ENCODE data around the gene AKT1.
"Not testable (repeated sequence)": the region's sequence is repeated elsewhere in the genome, so short reads cannot be mapped to it uniquely, and the experiment has no call there.

AKT1 gene

GRCh38 chr14:104843442-104844305, 48.1 kb upstream of the AKT1 start:
- no CpG with 5 or more reads among the region's 69 CpGs for WGBS, 2 donors (ENCODE audit: extremely low coverage in 2 of 2, insufficient read length in 2 of 2, insufficient replicate concordance in 1 of 2)

DNA sequence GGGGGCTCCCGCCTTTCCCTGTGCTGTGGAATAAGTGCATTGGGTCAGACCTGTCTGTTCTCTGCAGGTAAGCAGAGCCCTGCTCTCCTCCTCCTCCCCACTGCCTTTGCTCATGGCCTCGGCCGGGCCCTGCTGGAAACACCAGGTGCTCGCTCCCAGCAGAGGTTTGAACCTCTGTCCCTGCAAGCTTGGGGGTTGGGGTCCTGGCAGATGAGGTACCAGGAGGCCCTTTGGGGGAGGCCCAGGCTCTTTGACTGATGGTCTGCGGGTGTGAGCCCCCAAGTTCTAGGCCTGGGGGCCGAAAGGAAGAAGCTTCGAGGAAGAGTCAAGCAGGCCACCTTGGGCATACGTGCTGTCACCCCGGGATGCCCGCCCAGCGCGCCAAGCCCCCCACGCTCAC, 47.5 kb upstream of the AKT1 start:
- peaks cover 0 to 62% (median 8%) of the 10 kb centered on the region in 3 experiments for H3K27me3 ChIP-seq (ENCODE audit: control insufficient read depth in 3 of 3, insufficient read depth in 3 of 3, low read depth in 1 of 3, low read length in 3 of 3)
- no CpG with 5 or more reads among the region's 13 CpGs for WGBS, 2 donors (ENCODE audit: extremely low coverage in 2 of 2, insufficient read length in 2 of 2, insufficient replicate concordance in 1 of 2)

More at GRCh38 chr14:104843442-104844305, 48.1 kb upstream of the AKT1 start:
- H3K36me3 ChIP-seq (replicated peaks in 1 of 2; ENCODE audit: control insufficient read depth in 2 of 2, insufficient read depth in 2 of 2, low read length in 2 of 2): no peaks in the 10 kb centered on the region
- H3K27ac ChIP-seq (replicated peaks; ENCODE audit: low read length): no peak overlapping the region
- H3K79me1 ChIP-seq (ENCODE audit: low read depth, low read length): no peaks in the 10 kb centered on the region
- peak overlapping the region; percentile 60 for H2AK5ac ChIP-seq (ENCODE audit: low read depth, low read length)
- peak overlapping the region; percentile 96 for H3K18ac ChIP-seq (ENCODE audit: low read length)
- no peak overlapping the region for H3K4ac ChIP-seq (ENCODE audit: low read length)
- H3K4me2 ChIP-seq (ENCODE audit: insufficient read depth, low read length, poor library complexity, severe bottlenecking): peak overlapping the region; percentile 82
- peak overlapping the region; percentile 76 for H2BK12ac ChIP-seq (ENCODE audit: low read length)
- H3K27me3 ChIP-seq (ENCODE audit: control insufficient read depth in 3 of 3, insufficient read depth in 3 of 3, low read depth in 1 of 3, low read length in 3 of 3): peaks cover 0 to 63% (median 8%) of the 10 kb centered on the region in 3 experiments
- H2AFZ ChIP-seq (ENCODE audit: low read length): peak overlapping the region; percentile 93
- H3K9ac ChIP-seq (ENCODE audit: low read depth, low read length, poor library complexity): peak overlapping the region; percentile 75
- H4K91ac ChIP-seq (ENCODE audit: low read depth, low read length, poor library complexity): no peak overlapping the region
- peaks cover 0 to 2% of the 10 kb centered on the region in 2 donors for H3K9me3 ChIP-seq (replicated peaks in 1 of 2; ENCODE audit: control insufficient read depth in 2 of 2, insufficient read depth in 1 of 2, low read depth in 1 of 2, low read length in 2 of 2)
- no peak overlapping the region for H4K8ac ChIP-seq (ENCODE audit: low read depth, low read length)
- peak overlapping the region; percentile 49 for H3K14ac ChIP-seq (ENCODE audit: low read length)
- H3K4me1 ChIP-seq (ENCODE audit: control insufficient read depth in 2 of 2, insufficient read depth in 1 of 2, low read depth in 1 of 2, low read length in 2 of 2): peaks cover 12 to 15% of the 10 kb centered on the region in 2 donors
- peak overlapping the region; percentile 69 for H2BK5ac ChIP-seq (ENCODE audit: low read length)
- peak overlapping the region; percentile 24 for H2BK120ac ChIP-seq (ENCODE audit: low read depth, low read length)
- peak overlapping the region; percentile 43 to 73 for H3K4me3 ChIP-seq (ENCODE audit: low read length in 2 of 2)
- peak; percentile 59 for DNase-seq (ENCODE audit: low spot score)
- H2BK15ac ChIP-seq (ENCODE audit: low read length): peak overlapping the region; percentile 98
- H3K23ac ChIP-seq (ENCODE audit: low read depth, low read length, poor library complexity): peak overlapping the region; percentile 87

DNA sequence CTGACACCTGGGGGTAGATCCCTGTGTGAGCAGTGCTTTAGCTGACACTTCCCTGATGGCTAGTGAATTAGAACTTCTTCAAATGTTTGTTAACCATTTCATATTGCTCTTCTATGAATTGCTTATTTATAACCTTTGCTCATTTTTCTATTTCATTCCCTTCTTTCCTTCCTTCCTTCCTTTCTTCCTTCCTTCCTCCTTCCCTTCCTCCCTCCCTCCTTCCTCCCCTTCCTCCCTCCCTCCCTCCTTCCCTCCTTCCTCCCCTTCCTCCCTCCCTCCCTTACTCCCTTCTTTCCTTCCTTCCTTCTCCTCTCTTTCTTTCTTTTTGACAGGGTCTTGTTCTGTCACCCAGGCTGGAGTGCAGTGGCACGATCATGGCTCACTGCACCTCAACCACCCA, 46.2 kb upstream of the AKT1 start:
- no peak overlapping the region for H3K23ac ChIP-seq (ENCODE audit: low read depth, low read length, poor library complexity)
- no peak overlapping the region for H2BK15ac ChIP-seq (ENCODE audit: low read length)
- H3K9ac ChIP-seq (ENCODE audit: low read depth, low read length, poor library complexity): no peak overlapping the region
- H2BK120ac ChIP-seq (ENCODE audit: low read depth, low read length): no peak overlapping the region
- H3K4me1 ChIP-seq (ENCODE audit: control insufficient read depth in 2 of 2, insufficient read depth in 1 of 2, low read depth in 1 of 2, low read length in 2 of 2): peaks cover 12 to 15% of the 10 kb centered on the region in 2 donors
- H2BK12ac ChIP-seq (ENCODE audit: low read length): no peak overlapping the region
- H3K79me1 ChIP-seq (ENCODE audit: low read depth, low read length): no peaks in the 10 kb centered on the region
- H2BK5ac ChIP-seq (ENCODE audit: low read length): no peak overlapping the region
- no peaks in the 10 kb centered on the region for H3K36me3 ChIP-seq (replicated peaks in 1 of 2; ENCODE audit: control insufficient read depth in 2 of 2, insufficient read depth in 2 of 2, low read length in 2 of 2)
- no peak overlapping the region for H3K14ac ChIP-seq (ENCODE audit: low read length)
- H3K4me2 ChIP-seq (ENCODE audit: insufficient read depth, low read length, poor library complexity, severe bottlenecking): no peak overlapping the region
- H3K27ac ChIP-seq (replicated peaks; ENCODE audit: low read length): no peak overlapping the region
- H3K18ac ChIP-seq (ENCODE audit: low read length): no peak overlapping the region
- peaks cover 0 to 62% (median 8%) of the 10 kb centered on the region in 3 experiments for H3K27me3 ChIP-seq (ENCODE audit: control insufficient read depth in 3 of 3, insufficient read depth in 3 of 3, low read depth in 1 of 3, low read length in 3 of 3)
- DNase-seq (ENCODE audit: low spot score): no peak
- no peak overlapping the region for H3K4ac ChIP-seq (ENCODE audit: low read length)
- H2AFZ ChIP-seq (ENCODE audit: low read length): no peak overlapping the region
- no peak overlapping the region for H4K91ac ChIP-seq (ENCODE audit: low read depth, low read length, poor library complexity)
- no peak overlapping the region for H2AK5ac ChIP-seq (ENCODE audit: low read depth, low read length)
- no CpG with 5 or more reads among the region's 1 CpG for WGBS, 2 donors (ENCODE audit: extremely low coverage in 2 of 2, insufficient read length in 2 of 2, insufficient replicate concordance in 1 of 2)
- peaks cover 0 to 2% of the 10 kb centered on the region in 2 donors for H3K9me3 ChIP-seq (replicated peaks in 1 of 2; ENCODE audit: control insufficient read depth in 2 of 2, insufficient read depth in 1 of 2, low read depth in 1 of 2, low read length in 2 of 2)
- no peak overlapping the region for H3K4me3 ChIP-seq (ENCODE audit: low read length in 2 of 2)
- H4K8ac ChIP-seq (ENCODE audit: low read depth, low read length): no peak overlapping the region

More for the DNA sequence above, 47.5 kb upstream of the AKT1 start:
- Histone ChIP-seq H2AFZ (ENCODE audit: low read length) (peak overlapping the region; percentile 93), H3K23ac (ENCODE audit: low read depth, low read length, poor library complexity) (no peak overlapping the region), H2BK120ac (ENCODE audit: low read depth, low read length) (peak overlapping the region; percentile 88), H3K4ac (ENCODE audit: low read length) (no peak overlapping the region), H3K14ac (ENCODE audit: low read length) (no peak overlapping the region), H3K18ac (ENCODE audit: low read length) (peak overlapping the region; percentile 96), H3K27ac (replicated peaks; ENCODE audit: low read length) (no peak overlapping the region), H4K8ac (ENCODE audit: low read depth, low read length) (no peak overlapping the region), H3K4me2 (ENCODE audit: insufficient read depth, low read length, poor library complexity, severe bottlenecking) (peak overlapping the region; percentile 82), H2BK5ac (ENCODE audit: low read length) (peak overlapping the region; percentile 69), H3K4me1 (ENCODE audit: control insufficient read depth in 2 of 2, insufficient read depth in 1 of 2, low read depth in 1 of 2, low read length in 2 of 2) (peaks cover 12 to 15% of the 10 kb centered on the region in 2 donors), H3K4me3 (ENCODE audit: low read length in 2 of 2) (peak overlapping the region; percentile 43 to 73), H2BK12ac (ENCODE audit: low read length) (no peak overlapping the region), H3K79me1 (ENCODE audit: low read depth, low read length) (no peaks in the 10 kb centered on the region), H3K36me3 (replicated peaks in 1 of 2; ENCODE audit: control insufficient read depth in 2 of 2, insufficient read depth in 2 of 2, low read length in 2 of 2) (no peaks in the 10 kb centered on the region), H3K9me3 (replicated peaks in 1 of 2; ENCODE audit: control insufficient read depth in 2 of 2, insufficient read depth in 1 of 2, low read depth in 1 of 2, low read length in 2 of 2) (peaks cover 0 to 2% of the 10 kb centered on the region in 2 donors), H2AK5ac (ENCODE audit: low read depth, low read length) (peak overlapping the region; percentile 60), H4K91ac (ENCODE audit: low read depth, low read length, poor library complexity) (no peak overlapping the region), H2BK15ac (ENCODE audit: low read length) (no peak overlapping the region), H3K9ac (ENCODE audit: low read depth, low read length, poor library complexity) (no peak overlapping the region)
- no peak for DNase-seq (ENCODE audit: low spot score)

DNA sequence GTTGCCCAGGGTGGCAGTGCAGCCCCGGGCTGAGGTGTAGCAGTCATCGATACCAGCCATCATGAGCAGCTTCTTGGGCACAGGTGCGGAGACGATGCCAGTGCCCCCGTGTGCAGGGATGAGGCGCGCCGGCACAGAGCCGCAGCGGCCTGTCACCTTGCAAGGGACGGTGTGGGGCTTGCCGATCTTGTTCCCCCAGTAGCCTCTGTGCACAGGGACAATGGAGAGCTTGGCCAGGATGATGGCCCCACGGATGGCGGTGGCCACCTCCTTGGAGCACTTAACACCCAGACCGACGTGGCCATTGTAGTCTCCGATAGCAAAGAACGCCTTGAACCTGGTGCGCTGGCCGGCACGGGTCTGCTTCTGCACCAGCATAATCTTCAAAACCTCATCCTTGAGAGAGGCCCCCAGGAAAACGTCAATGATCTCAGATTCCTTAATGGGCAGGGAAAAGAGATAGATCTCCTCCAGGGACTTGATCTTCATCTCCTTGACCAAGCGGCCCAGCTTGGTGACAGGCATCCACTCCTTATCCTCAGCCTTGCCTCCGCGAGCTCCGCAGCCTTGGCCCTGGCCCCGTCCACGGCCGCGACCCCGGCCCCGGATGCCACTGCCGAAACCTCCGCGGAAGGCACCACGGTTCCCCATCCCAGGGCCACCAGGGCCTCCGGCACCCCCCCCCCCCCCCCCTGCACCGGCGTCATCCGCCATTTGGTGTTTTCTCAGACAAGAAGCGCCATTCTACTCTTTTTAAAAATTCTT, 40.8 kb upstream of the AKT1 start:
- not testable (repeated sequence) for H2BK12ac ChIP-seq (ENCODE audit: low read length); H3K79me1 ChIP-seq (ENCODE audit: low read depth, low read length); H2AK5ac ChIP-seq (ENCODE audit: low read depth, low read length); H3K9me3 ChIP-seq (replicated peaks in 1 of 2; ENCODE audit: control insufficient read depth in 2 of 2, insufficient read depth in 1 of 2, low read depth in 1 of 2, low read length in 2 of 2); H3K4ac ChIP-seq (ENCODE audit: low read length); H3K27ac ChIP-seq (replicated peaks; ENCODE audit: low read length); H3K4me3 ChIP-seq (ENCODE audit: low read length in 2 of 2); H2BK120ac ChIP-seq (ENCODE audit: low read depth, low read length); H2BK15ac ChIP-seq (ENCODE audit: low read length); H3K4me2 ChIP-seq (ENCODE audit: insufficient read depth, low read length, poor library complexity, severe bottlenecking); H3K18ac ChIP-seq (ENCODE audit: low read length); H3K14ac ChIP-seq (ENCODE audit: low read length); H3K4me1 ChIP-seq (ENCODE audit: control insufficient read depth in 2 of 2, insufficient read depth in 1 of 2, low read depth in 1 of 2, low read length in 2 of 2); H4K91ac ChIP-seq (ENCODE audit: low read depth, low read length, poor library complexity); H3K9ac ChIP-seq (ENCODE audit: low read depth, low read length, poor library complexity); H2BK5ac ChIP-seq (ENCODE audit: low read length); DNase-seq (ENCODE audit: low spot score); H2AFZ ChIP-seq (ENCODE audit: low read length); H3K36me3 ChIP-seq (replicated peaks in 1 of 2; ENCODE audit: control insufficient read depth in 2 of 2, insufficient read depth in 2 of 2, low read length in 2 of 2); H3K23ac ChIP-seq (ENCODE audit: low read depth, low read length, poor library complexity); H4K8ac ChIP-seq (ENCODE audit: low read depth, low read length)
- WGBS, 2 donors (ENCODE audit: extremely low coverage in 2 of 2, insufficient read length in 2 of 2, insufficient replicate concordance in 1 of 2): no CpG with 5 or more reads among the region's 41 CpGs
- peaks cover 0 to 11% (median 0%) of the 10 kb centered on the region in 3 experiments for H3K27me3 ChIP-seq (ENCODE audit: control insufficient read depth in 3 of 3, insufficient read depth in 3 of 3, low read depth in 1 of 3, low read length in 3 of 3)

All from neuronal stem cell (in vitro differentiated cells).